ENCODE measurements around the gene CAMP. TPM values are rescaled to one million over a fixed set of nuclear protein-coding genes. Genes with fewer than 3 reads are reported as not detected.

Gene CAMP
- total and polyA plus RNA-seq, 2 of the 13 experiments (the other 11 are each of a cell fraction or from before 2014, with no cell fraction given): not detected

GRCh38 chr3:48236531-48236930 is 13.2 kb downstream of the CAMP start (continued):
- TF ChIP-seq THAP7 (CRISPR knock-in tag; IDR thresholded peaks at IDR 0.05) (no peak), NFE2L2 (IDR thresholded peaks at IDR 0.05; ENCODE audit: low read length) (no peak), GPN1 (CRISPR knock-in tag; IDR thresholded peaks at IDR 0.05; ENCODE audit: borderline replicate concordance) (no peak), JUN (CRISPR knock-in tag; IDR thresholded peaks at IDR 0.05) (no peak), ZNF567 (CRISPR knock-in tag; IDR thresholded peaks at IDR 0.05; ENCODE audit: borderline replicate concordance) (no peak), POLR2AphosphoS5 (IDR thresholded peaks at IDR 0.05; ENCODE audit: low read depth, low read length) (no peak), USF2 (IDR thresholded peaks at IDR 0.05; ENCODE audit: low read depth, low read length) (0 out of 2 replicates have a peak, but pooled peaks have one; percentile 24), USF2 (CRISPR knock-in tag; IDR thresholded peaks at IDR 0.05; ENCODE audit: borderline replicate concordance) (peak; percentile 35; the same call in 1 of the 2 replicates), SKIL (CRISPR knock-in tag; IDR thresholded peaks at IDR 0.05; ENCODE audit: borderline replicate concordance) (0 out of 2 replicates have a peak, but pooled peaks have one; percentile 49), ZNF280D (CRISPR knock-in tag; IDR thresholded peaks at IDR 0.05) (no peak), ZNF670 (CRISPR knock-in tag; IDR thresholded peaks at IDR 0.05; ENCODE audit: borderline replicate concordance) (no peak), ZNF276 (CRISPR knock-in tag; IDR thresholded peaks at IDR 0.05; ENCODE audit: low read depth) (no peak), ZNF660 (CRISPR knock-in tag; IDR thresholded peaks at IDR 0.05; ENCODE audit: borderline replicate concordance, low read depth) (no peak), ZNF788 (CRISPR knock-in tag; IDR thresholded peaks at IDR 0.05; ENCODE audit: borderline replicate concordance) (no peak)
- TF ChIP-seq, protein P1, sequence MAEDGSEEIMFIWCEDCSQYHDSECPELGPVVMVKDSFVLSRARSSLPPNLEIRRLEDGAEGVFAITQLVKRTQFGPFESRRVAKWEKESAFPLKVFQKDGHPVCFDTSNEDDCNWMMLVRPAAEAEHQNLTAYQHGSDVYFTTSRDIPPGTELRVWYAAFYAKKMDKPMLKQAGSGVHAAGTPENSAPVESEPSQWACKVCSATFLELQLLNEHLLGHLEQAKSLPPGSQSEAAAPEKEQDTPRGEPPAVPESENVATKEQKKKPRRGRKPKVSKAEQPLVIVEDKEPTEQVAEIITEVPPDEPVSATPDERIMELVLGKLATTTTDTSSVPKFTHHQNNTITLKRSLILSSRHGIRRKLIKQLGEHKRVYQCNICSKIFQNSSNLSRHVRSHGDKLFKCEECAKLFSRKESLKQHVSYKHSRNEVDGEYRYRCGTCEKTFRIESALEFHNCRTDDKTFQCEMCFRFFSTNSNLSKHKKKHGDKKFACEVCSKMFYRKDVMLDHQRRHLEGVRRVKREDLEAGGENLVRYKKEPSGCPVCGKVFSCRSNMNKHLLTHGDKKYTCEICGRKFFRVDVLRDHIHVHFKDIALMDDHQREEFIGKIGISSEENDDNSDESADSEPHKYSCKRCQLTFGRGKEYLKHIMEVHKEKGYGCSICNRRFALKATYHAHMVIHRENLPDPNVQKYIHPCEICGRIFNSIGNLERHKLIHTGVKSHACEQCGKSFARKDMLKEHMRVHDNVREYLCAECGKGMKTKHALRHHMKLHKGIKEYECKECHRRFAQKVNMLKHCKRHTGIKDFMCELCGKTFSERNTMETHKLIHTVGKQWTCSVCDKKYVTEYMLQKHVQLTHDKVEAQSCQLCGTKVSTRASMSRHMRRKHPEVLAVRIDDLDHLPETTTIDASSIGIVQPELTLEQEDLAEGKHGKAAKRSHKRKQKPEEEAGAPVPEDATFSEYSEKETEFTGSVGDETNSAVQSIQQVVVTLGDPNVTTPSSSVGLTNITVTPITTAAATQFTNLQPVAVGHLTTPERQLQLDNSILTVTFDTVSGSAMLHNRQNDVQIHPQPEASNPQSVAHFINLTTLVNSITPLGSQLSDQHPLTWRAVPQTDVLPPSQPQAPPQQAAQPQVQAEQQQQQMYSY (CRISPR knock-in tag; IDR thresholded peaks at IDR 0.05): no peak

Measured in HepG2 (cell line).